ENCODE data around the gene ITK. TPM values are rescaled to one million over a fixed set of nuclear protein-coding genes. Genes with fewer than 3 reads are reported as not detected.
A peak's percentile ranks its signal among the peaks of the same experiment; 100 is the strongest.

The ITK gene
- total RNA-seq, 1 donor from 2014 or later: 0.18 TPM

DNA sequence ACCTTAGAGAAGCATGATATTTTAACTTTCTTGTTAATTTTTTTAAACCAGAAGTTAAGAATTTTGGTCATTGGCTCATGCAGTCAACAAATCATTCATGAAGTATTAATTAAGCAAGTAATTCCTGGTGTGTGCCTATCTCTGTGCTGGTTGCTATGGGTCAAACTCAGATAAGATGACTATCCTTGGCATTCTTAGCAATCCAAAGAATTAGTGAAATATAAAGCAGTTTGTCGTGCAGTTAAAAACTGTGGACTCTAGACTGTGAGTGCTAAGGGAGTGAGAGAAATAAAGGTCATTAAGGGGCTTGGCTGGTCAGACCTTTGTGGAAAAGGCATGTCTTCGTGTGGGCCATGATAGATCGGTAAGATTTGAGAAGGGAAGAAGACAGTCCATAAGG lies 90.1 kb downstream of the ITK start:
- H3K27ac Mint-ChIP-seq: peak overlapping the region; percentile 99
- ChIA-PET POLR2A (interaction anchor here (2.9 to 4.2 kb wide), 4 partner anchors 7 to 37 kb away, joined by 10 to 101 read pairs (median 58); no protein-coding TSS in a partner anchor), CTCF (interaction anchor here (3.9 kb wide), 1 partner anchor 17 kb away, joined by 48 read pairs; no protein-coding TSS in a partner anchor)
- peak overlapping the region; percentile 41 for H3K4me3 Mint-ChIP-seq
- no peak for TF ChIP-seq CTCF (IDR thresholded peaks at IDR 0.05)
- DNase-seq: no peak
- peaks cover 7% of the 10 kb centered on the region for H3K9me3 Mint-ChIP-seq
- ATAC-seq (ENCODE audit: low read depth): no peak
- H3K36me3 Mint-ChIP-seq (ENCODE audit: low read depth): peaks cover 52% of the 10 kb centered on the region
- intact Hi-C loops (cut with micrococcal nuclease): loop anchor here (1.0 to 5.0 kb wide), 4 partner anchors 17 to 1832 kb away; no protein-coding TSS in a partner anchor
- H3K4me1 Mint-ChIP-seq: peaks cover 86% of the 10 kb centered on the region
- H3K27me3 Mint-ChIP-seq: no peaks in the 10 kb centered on the region

DNA sequence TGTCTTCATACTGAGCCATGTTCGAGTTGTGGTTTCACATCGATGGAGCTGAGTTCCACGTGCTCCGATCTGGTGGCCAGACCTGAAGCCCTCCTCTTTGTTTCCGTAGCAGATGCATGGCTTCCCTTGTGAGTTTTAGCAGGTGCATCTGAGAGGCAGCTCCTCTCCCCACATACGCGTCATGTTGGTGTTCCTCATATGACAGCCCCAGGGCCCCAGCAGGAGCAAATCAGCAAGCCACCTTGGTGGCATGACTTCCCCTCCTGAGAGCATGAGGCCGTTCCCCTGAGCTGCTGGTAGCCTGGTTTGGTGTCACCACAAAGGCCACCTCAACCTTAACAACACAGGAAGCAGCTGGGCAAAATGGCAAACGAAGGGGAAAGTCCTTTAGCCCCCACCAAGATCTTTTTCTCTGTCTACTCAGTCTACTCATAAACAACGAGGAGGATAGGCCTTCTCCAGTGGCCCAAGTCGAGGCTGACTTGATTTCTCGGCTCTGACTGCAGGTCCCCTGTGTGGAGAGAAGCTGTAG lies 91.2 kb downstream of the ITK start:
- ChIA-PET CTCF (interaction anchor here (1.0 to 3.9 kb wide), 6 partner anchors 9 to 41 kb away, joined by 3 to 48 read pairs (median 5); no protein-coding TSS in a partner anchor), POLR2A (interaction anchor here (0.5 to 4.2 kb wide), 19 partner anchors 8 to 1830 kb away, joined by 3 to 101 read pairs (median 4); partner anchors contain the start of genes CLINT1 and MED7)
- H3K4me1 Mint-ChIP-seq: peaks cover 93% of the 10 kb centered on the region
- H3K9me3 Mint-ChIP-seq: peaks cover 9% of the 10 kb centered on the region
- intact Hi-C loops (cut with micrococcal nuclease): loop anchor here (1.0 to 5.0 kb wide), 8 partner anchors 9 to 1830 kb away; partner anchors contain the start of gene THG1L
- H3K27me3 Mint-ChIP-seq: no peaks in the 10 kb centered on the region
- DNase-seq: peak; percentile 74
- H3K27ac Mint-ChIP-seq: peak overlapping the region; percentile 99
- H3K36me3 Mint-ChIP-seq (ENCODE audit: low read depth): peaks cover 53% of the 10 kb centered on the region
- peak; percentile 86 for ATAC-seq (ENCODE audit: low read depth)
- TF ChIP-seq CTCF (IDR thresholded peaks at IDR 0.05): no peak
- H3K4me3 Mint-ChIP-seq: peak overlapping the region; percentile 73

DNA sequence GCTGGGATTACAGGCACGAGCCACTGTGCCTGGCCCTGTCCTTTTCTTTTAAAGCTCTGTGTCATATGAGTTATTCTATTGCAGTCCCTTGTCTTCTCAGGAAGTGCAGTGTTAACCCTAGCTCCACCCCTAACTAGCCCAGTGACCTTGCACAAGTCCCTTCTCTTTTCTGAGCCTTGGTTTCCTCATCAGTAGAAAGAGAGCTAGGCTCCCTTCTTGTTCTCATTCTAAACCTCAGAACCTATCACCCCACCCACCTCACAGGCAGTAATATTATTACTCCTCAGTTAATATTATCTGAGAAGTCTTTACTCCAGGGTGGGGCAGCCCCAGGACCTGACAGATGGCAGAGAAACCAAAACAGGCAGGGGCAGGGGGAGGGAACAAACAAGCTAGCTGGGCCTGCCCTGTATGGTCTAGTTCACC lies 92.5 kb downstream of the ITK start:
- H3K27me3 Mint-ChIP-seq: no peaks in the 10 kb centered on the region
- ChIA-PET POLR2A (interaction anchor here (0.6 to 4.2 kb wide), 12 partner anchors 7 to 585 kb away, joined by 3 to 101 read pairs (median 7); partner anchors contain the start of gene MED7), CTCF (interaction anchor here (0.7 to 3.9 kb wide), 8 partner anchors 10 to 124 kb away, joined by 3 to 48 read pairs (median 4); no protein-coding TSS in a partner anchor)
- H3K4me3 Mint-ChIP-seq: peak overlapping the region; percentile 72
- no peak for DNase-seq
- H3K4me1 Mint-ChIP-seq: peaks cover 91% of the 10 kb centered on the region
- H3K36me3 Mint-ChIP-seq (ENCODE audit: low read depth): peaks cover 52% of the 10 kb centered on the region
- H3K9me3 Mint-ChIP-seq: peaks cover 9% of the 10 kb centered on the region
- no peak for TF ChIP-seq CTCF (IDR thresholded peaks at IDR 0.05)
- intact Hi-C loops (cut with micrococcal nuclease): loop anchor here (2.0 to 5.0 kb wide), 4 partner anchors 36 to 1829 kb away; partner anchors contain the start of gene THG1L
- ATAC-seq (ENCODE audit: low read depth): peak; percentile 26
- H3K27ac Mint-ChIP-seq: peak overlapping the region; percentile 99

GRCh38 chr5:157275403-157275802 lies 94.8 kb downstream of the ITK start:
- TF ChIP-seq CTCF (IDR thresholded peaks at IDR 0.05): no peak
- ATAC-seq (ENCODE audit: low read depth) (no peak), DNase-seq (no peak)
- peaks cover 6% of the 10 kb centered on the region for H3K9me3 Mint-ChIP-seq
- H3K27me3 Mint-ChIP-seq: no peaks in the 10 kb centered on the region
- H3K27ac Mint-ChIP-seq: peak overlapping the region; percentile 51
- peaks cover 89% of the 10 kb centered on the region for H3K4me1 Mint-ChIP-seq
- intact Hi-C loops (cut with micrococcal nuclease): no loop called here
- peaks cover 45% of the 10 kb centered on the region for H3K36me3 Mint-ChIP-seq (ENCODE audit: low read depth)
- CTCF ChIA-PET: interaction anchor here (1.8 kb wide), 1 partner anchor 22 kb away, joined by 7 read pairs; no protein-coding TSS in a partner anchor
- no peak overlapping the region for H3K4me3 Mint-ChIP-seq
- POLR2A ChIA-PET: interaction anchor here (0.6 to 1.6 kb wide), 2 partner anchors 9 to 18 kb away, joined by 3 to 6 read pairs; no protein-coding TSS in a partner anchor
